ENCODE measurements around the gene ATG2B. TPM values are rescaled to one million over a fixed set of nuclear protein-coding genes. Genes with fewer than 3 reads are reported as not detected.

Gene ATG2B
- total and polyA plus RNA-seq, 9 of the 15 experiments (the other 6 are each of a cell fraction or from before 2014, with no cell fraction given) = 0.83 to 12.9 (median 8.7) TPM

DNA sequence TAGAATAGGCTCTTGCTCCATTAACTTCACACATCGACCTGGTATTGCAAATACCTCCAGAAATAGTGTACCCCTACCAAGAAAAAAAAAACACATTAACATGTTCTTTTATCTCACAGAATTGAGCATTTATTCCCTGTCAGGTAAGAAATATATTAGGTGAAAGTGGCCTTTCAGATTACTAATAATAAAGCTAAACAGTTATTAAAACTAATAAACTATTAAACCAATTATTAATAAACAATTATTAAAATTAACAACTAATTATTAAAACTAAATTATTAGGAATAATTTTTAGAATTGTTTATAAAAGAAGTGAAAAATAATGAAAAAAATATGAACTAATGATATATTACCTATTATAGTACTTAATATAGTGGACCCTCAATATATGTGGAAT is 21.6 kb upstream of the ATG2B start:
- H3K9me3 ChIP-seq (replicated peaks; ENCODE audit: control insufficient read depth, insufficient read depth, low read depth, low read length) = no peaks in the 10 kb centered on the region
- in situ Hi-C loops (cut with MboI) (no loop called here), intact Hi-C loops (cut with micrococcal nuclease) (no loop called here)
- DNase-seq (ENCODE audit: extremely low read depth in 1 of 4, low spot score in 3 of 4) (no peak), FAIRE-seq (no peak), ATAC-seq (no peak)
- TF ChIP-seq DACH1 (IDR thresholded peaks at IDR 0.05; ENCODE audit: partially characterized antibody) = peak; percentile 96
- TF ChIP-seq, protein P1, sequence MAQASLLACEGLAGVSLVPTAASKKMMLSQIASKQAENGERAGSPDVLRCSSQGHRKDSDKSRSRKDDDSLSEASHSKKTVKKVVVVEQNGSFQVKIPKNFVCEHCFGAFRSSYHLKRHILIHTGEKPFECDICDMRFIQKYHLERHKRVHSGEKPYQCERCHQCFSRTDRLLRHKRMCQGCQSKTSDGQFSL (CRISPR knock-in tag; IDR thresholded peaks at IDR 0.05) = no peak
- TF ChIP-seq, protein P1 (tag; IDR thresholded peaks at IDR 0.05) = no peak
- TF ChIP-seq, protein P2, sequence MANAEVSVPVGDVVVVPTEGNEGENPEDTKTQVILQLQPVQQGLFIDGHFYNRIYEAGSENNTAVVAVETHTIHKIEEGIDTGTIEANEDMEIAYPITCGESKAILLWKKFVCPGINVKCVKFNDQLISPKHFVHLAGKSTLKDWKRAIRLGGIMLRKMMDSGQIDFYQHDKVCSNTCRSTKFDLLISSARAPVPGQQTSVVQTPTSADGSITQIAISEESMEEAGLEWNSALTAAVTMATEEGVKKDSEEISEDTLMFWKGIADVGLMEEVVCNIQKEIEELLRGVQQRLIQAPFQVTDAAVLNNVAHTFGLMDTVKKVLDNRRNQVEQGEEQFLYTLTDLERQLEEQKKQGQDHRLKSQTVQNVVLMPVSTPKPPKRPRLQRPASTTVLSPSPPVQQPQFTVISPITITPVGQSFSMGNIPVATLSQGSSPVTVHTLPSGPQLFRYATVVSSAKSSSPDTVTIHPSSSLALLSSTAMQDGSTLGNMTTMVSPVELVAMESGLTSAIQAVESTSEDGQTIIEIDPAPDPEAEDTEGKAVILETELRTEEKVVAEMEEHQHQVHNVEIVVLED (CRISPR knock-in tag; IDR thresholded peaks at IDR 0.05) = no peak
- H3K36me3 ChIP-seq (ENCODE audit: control insufficient read depth, insufficient read depth, low read length) = peaks cover 37% of the 10 kb centered on the region
- no peaks in the 10 kb centered on the region for H3K79me2 ChIP-seq (ENCODE audit: control insufficient read depth, insufficient read depth, low read length)
- POLR2A ChIA-PET = no interaction called here
- H3K4me1 ChIP-seq (replicated peaks in 1 of 2; ENCODE audit: control insufficient read depth in 2 of 2, insufficient read depth in 2 of 2, low read length in 2 of 2) = no peaks in the 10 kb centered on the region
- H3K4me3 ChIP-seq = no peak overlapping the region
- no peaks in the 10 kb centered on the region for H3K27me3 ChIP-seq (ENCODE audit: control insufficient read depth in 2 of 2, insufficient read depth in 2 of 2, low read length in 2 of 2)
- no peak overlapping the region for H3K27ac ChIP-seq (ENCODE audit: extremely low read depth, low read depth, low read length)
- H2AFZ ChIP-seq (ENCODE audit: low read depth, low read length) = no peak overlapping the region
- BruUV-seq (replicated peaks) = no TSS peak
- no peaks in the 10 kb centered on the region for H3K9me1 ChIP-seq (ENCODE audit: control insufficient read depth, insufficient read depth, low read length)
- H3K4me2 ChIP-seq (ENCODE audit: insufficient read depth, low read length) = no peak overlapping the region
- WGBS (ENCODE audit: insufficient coverage, low coverage, missing lambda C conversion rate) = 29% methylated on average over 1 of the region's 1 CpG
- H4K20me1 ChIP-seq (replicated peaks; ENCODE audit: control insufficient read depth, insufficient read depth, low read length) = no peaks in the 10 kb centered on the region
- CTCF ChIA-PET (ENCODE audit: low intra/inter-chr PET ratio) = no interaction called here
- H3K9ac ChIP-seq (ENCODE audit: insufficient read depth in 1 of 2, low read depth in 2 of 2, low read length in 2 of 2) = no peak overlapping the region
